GM18526 (cell line): ENCODE data around the gene SLC11A1.
A peak's percentile ranks its signal among the peaks of the same experiment; 100 is the strongest.

Experiments
- POLR2A ChIP-seq: IDR thresholded peaks from 3 replicates; pipeline ENCODE4 v1.6.1; 2011; ENCODE audit not compliant: insufficient read length; ENCODE audit errors: extremely low read depth

SLC11A1 gene

DNA sequence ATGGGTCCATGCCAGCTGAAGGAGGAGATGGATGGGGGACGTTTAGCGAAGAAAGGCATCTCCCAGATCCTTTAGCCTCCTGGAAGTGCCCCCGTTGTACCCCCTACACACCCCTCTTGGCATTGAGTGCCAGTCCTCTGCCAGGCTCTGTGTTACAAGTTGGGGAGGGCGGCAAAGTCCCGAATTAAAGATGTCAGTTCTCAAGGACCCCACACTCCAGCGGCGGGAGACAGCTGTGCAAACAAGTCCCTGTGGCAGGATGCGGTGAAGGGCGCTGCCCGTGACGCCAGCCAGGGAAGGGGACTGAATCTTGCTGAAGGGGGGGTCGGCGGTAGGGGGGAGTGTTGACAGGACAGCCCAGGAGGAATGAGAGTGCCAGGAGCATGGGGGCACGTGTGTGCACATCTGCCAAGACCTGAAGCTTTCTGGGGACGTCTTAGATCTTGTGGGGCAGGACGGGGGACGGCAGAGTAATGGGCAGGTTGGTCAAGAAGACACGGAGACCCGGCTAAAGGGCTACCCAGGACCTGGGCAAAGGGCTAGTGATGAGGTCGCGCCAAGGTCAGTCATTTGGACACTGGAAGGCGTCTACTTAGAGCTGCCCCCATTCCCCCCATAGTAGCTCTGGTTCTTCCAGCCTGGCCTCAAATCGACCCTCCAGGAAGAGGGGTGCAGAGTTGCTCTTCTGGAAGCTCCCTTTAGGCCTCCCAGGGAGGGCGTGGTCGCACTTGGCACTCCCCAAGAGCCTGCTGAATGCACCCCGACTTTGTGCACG, 14.8 kb downstream of the SLC11A1 start:
- peak; percentile 27 for TF ChIP-seq POLR2A

- no peak for TF ChIP-seq POLR2A
These were observed 15.4 kb downstream of the SLC11A1 start for GRCh38 chr2:218397463-218397819.

- no peak for TF ChIP-seq POLR2A
These were observed 15.9 kb downstream of the SLC11A1 start for GRCh38 chr2:218397820-218398436.

DNA sequence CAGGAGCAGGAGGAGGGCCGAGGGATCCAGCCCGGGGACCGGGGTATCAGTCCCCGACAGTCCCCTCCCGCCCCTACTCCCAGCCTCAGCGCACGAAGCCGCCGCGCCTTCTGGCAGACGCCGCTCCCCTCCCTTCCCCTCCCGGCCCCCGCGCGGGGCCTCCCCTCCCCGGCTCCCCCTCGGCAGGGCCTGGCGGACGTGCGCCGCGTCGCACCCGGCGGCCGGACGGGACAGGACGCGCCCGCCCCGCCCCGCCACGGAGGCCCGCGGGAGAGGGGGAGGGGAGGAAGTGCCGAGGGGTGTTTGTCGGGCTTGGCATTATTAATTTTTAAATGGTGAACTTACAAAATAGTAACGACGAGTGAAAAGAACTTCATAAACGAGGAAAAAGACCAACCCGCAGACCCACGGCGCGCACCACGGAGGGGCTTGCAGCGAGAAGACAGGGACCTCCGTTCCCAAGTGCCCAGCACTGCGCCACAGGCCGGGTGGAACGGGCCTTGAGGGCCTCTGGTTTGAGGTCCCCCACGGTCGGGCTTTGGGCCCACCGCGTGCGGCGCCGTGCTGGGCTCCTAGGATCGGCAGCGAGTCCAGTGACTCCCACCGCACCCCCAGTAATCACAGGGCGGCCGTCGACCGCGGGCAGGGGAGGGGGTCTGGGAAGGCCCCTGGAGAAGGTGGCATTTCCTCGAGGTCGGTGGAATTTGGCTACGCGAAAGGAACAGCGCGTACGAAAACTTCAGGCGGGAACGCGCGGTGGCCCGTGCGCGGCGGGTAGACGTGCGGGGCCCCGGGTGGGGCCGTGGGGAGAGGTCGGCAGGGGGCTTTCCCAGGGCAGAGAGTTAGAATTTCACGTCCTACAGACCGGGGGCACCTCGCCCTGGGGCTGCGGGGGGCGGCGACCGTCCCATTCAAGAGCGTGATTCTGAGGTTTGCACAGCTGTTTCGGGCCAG, 16.6 kb downstream of the SLC11A1 start:
- no peak for TF ChIP-seq POLR2A

DNA sequence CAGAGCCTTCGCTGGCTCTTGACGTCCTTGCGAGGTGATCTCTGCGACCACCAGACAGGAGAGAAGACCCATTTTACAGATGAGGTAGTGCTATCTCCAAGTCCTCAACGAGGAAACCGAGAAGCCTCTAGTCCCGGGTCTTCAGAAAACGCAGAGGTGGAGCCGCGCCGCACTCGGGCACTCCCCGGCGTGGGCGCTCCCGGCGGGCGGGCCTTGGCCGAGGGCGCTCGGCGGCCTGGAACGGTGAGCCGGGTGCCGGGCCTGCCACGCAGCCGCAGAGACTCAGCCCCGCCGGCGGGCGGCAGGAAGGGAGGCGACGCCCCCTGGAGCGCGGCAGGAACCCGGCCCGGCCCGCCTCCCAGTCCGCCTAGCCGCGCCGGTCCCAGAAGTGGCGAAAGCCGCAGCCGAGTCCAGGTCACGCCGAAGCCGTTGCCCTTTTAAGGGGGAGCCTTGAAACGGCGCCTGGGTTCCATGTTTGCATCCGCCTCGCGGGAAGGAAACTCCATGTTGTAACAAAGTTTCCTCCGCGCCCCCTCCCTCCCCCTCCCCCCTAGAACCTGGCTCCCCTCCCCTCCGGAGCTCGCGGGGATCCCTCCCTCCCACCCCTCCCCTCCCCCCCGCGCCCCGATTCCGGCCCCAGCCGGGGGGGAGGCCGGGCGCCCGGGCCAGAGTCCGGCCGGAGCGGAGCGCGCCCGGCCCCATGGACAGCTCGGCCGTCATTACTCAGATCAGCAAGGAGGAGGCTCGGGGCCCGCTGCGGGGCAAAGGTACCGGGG, 17.5 kb downstream of the SLC11A1 start, which contains the start of gene CTDSP1:
TSS of gene CTDSP1 (plus strand) at position 478 of the 776 bp plus-strand sequence. CDS start at position 701, 223 bp downstream.
- TF ChIP-seq POLR2A = peak; percentile 62

- TF ChIP-seq POLR2A = peak; percentile 3
These were observed 18.3 kb downstream of the SLC11A1 start for GRCh38 chr2:218400167-218400929.

- TF ChIP-seq POLR2A = no peak
These were observed 19.1 kb downstream of the SLC11A1 start for GRCh38 chr2:218400930-218401881.

- TF ChIP-seq POLR2A = no peak
These were observed 19.8 kb downstream of the SLC11A1 start for GRCh38 chr2:218401890-218402289.

- TF ChIP-seq POLR2A = no peak
These were observed 20.4 kb downstream of the SLC11A1 start for GRCh38 chr2:218402491-218402901.

DNA sequence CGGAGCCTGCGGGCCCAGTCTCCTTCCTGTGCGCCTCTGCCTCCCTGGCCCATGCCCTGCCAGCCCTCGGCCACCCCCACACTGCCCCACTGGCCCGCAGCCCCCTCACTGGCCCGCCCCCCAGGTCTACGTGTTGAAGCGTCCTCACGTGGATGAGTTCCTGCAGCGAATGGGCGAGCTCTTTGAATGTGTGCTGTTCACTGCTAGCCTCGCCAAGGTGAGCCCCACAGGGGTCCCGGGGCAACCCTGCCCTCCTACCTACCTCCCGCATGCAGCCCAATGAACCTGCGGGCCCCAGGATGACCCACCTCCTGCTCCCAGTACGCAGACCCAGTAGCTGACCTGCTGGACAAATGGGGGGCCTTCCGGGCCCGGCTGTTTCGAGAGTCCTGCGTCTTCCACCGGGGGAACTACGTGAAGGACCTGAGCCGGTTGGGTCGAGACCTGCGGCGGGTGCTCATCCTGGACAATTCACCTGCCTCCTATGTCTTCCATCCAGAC, 20.9 kb downstream of the SLC11A1 start:
- TF ChIP-seq POLR2A = no peak

DNA sequence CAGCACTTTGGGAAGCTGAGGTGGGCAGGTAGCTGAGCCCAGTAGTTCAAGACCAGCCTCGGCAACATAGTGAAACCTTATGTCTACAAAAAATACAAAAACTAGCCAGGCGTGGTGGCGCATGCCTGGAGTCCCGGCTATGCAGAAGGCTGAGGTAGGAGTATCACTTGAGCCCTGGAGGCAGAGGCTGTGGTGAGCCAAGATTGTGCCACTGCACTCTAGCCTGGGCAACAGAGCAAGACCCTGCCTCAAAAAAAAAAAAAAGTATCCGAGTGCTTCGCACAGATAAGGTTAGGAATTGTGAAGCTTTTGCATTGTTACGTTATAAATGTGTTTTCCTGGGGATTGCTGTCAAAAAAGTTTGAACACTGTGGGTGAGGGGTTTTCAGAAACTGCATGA, 21.7 kb downstream of the SLC11A1 start:
- TF ChIP-seq POLR2A = no peak

GRCh38 chr2:218404351-218405085, 22.4 kb downstream of the SLC11A1 start:
- no peak for TF ChIP-seq POLR2A
